Measurements from ENCODE around the gene DIPK1A.
A peak's percentile ranks its signal among the peaks of the same experiment; 100 is the strongest.
"Not testable (repeated sequence)": the region's sequence is repeated elsewhere in the genome, so short reads cannot be mapped to it uniquely, and the experiment has no call there.

The DIPK1A gene

GRCh38 chr1:92916899-92917298, 44.4 kb downstream of the DIPK1A start:
- no peak for DNase-seq

GRCh38 chr1:92915547-92915946, 45.7 kb downstream of the DIPK1A start:
- DNase-seq: no peak

GRCh38 chr1:92913093-92913819, 48.0 kb downstream of the DIPK1A start:
- DNase-seq: no peak

GRCh38 chr1:92910081-92910480, 51.2 kb downstream of the DIPK1A start:
- no peak for DNase-seq

- peak in 2 of 14 donors; percentile 9 to 16 for DNase-seq
Observed at GRCh38 chr1:92909321-92909720, 51.9 kb downstream of the DIPK1A start.

GRCh38 chr1:92907949-92908684, 53.1 kb downstream of the DIPK1A start:
- no peak for DNase-seq

GRCh38 chr1:92903765-92904164, 57.5 kb downstream of the DIPK1A start:
- DNase-seq: peak in 1 of 14 donors; percentile 68

GRCh38 chr1:92902406-92902744, 58.9 kb downstream of the DIPK1A start:
- DNase-seq: no peak

GRCh38 chr1:92901699-92902405, 59.4 kb downstream of the DIPK1A start:
- no peak for DNase-seq

- DNase-seq: no peak
Observed at GRCh38 chr1:92901126-92901525, 60.1 kb downstream of the DIPK1A start.

GRCh38 chr1:92900539-92900938, 60.7 kb downstream of the DIPK1A start:
- DNase-seq: no peak

GRCh38 chr1:92899780-92900179, 61.5 kb downstream of the DIPK1A start:
- no peak for DNase-seq

- not testable (repeated sequence) for DNase-seq
Observed at GRCh38 chr1:92898053-92898452, 63.2 kb downstream of the DIPK1A start.

- no peak for DNase-seq
Observed at GRCh38 chr1:92887465-92887864, 73.8 kb downstream of the DIPK1A start.

- no peak for DNase-seq
Observed at GRCh38 chr1:92886886-92887419, 74.3 kb downstream of the DIPK1A start.

GRCh38 chr1:92884195-92884594, 77.1 kb downstream of the DIPK1A start:
- no peak for DNase-seq

GRCh38 chr1:92883297-92883696, 78.0 kb downstream of the DIPK1A start:
- no peak for DNase-seq

- DNase-seq: no peak
Observed at GRCh38 chr1:92882819-92883218, 78.4 kb downstream of the DIPK1A start.

GRCh38 chr1:92881391-92881790, 79.9 kb downstream of the DIPK1A start:
- DNase-seq: no peak

GRCh38 chr1:92879316-92879968, 81.8 kb downstream of the DIPK1A start:
- peak in 1 of 14 donors; percentile 30 for DNase-seq

- DNase-seq: peak in 1 of 14 donors; percentile 72
Observed at GRCh38 chr1:92877792-92878191, 83.5 kb downstream of the DIPK1A start.

- peak in 2 of 14 donors; percentile 53 to 80 for DNase-seq
Observed at GRCh38 chr1:92877081-92877711, 84.1 kb downstream of the DIPK1A start.
